Thoracic aorta (tissue), 2 donors: ENCODE results near the gene TNP1. TPM values are rescaled to one million over a fixed set of nuclear protein-coding genes. Genes with fewer than 3 reads are reported as not detected.

Source experiments
- ATAC-seq: fragments of 150-250 bp; one replicate; pipeline ENCODE4 v1.8.0; 2017; ENCODE audit warnings: low read depth; ENCODE audit not compliant: insufficient number of reproducible peaks, low FRiP score
- DNase-seq: peaks from one replicate; pipeline ENCODE4 v3.0.0-alpha.2; 2020; ENCODE audit warnings: low spot score
- H3K27ac ChIP-seq, 2 donors: fragments of 200-600 bp; sonication (generic); 1 replicate in 1 of 2; 2 replicates in 1 of 2; pipeline ENCODE4 v1.5.1; 2016; ENCODE audit warnings: mild to moderate bottlenecking in 2 of 2, moderate library complexity in 2 of 2
- H3K27me3 ChIP-seq: fragments of 200-600 bp; sonication (generic); replicated peaks from 2 replicates; pipeline ENCODE4 v1.6.0; 2016; ENCODE audit warnings: mild to moderate bottlenecking; ENCODE audit not compliant: insufficient read depth
- H3K36me3 ChIP-seq: fragments of 200-600 bp; sonication (generic); one replicate; pipeline ENCODE4 v1.5.1; 2016
- H3K4me1 ChIP-seq, 2 donors: fragments of 200-600 bp; sonication (generic); 1 replicate in 1 of 2; 2 replicates in 1 of 2; pipeline versions ENCODE4 v1.5.1 to v1.6.0; 2016; ENCODE audit warnings: low read depth in 2 of 2, mild to moderate bottlenecking in 1 of 2; ENCODE audit not compliant: control insufficient read depth in 1 of 2
- H3K4me3 ChIP-seq: fragments of 200-600 bp; sonication (generic); 2 replicates; pipeline ENCODE4 v1.5.1; 2016; ENCODE audit warnings: mild to moderate bottlenecking
- H3K9me3 ChIP-seq: fragments of 200-600 bp; sonication (generic); 2 replicates; pipeline ENCODE4 v1.5.1; 2016
- total RNA-seq, 2 donors: library from RNA; depleted of rRNA; stranded (reverse); fragments of >200 nt; gene quantifications; one replicate each; pipeline versions ENCODE4 v1.1.0 to v1.2.3, GENCODE V29; 2016
- TF ChIP-seq, protein P1 (sequence below): fragments of 200-600 bp; sonication (generic); IDR thresholded peaks from one replicate; pipeline ENCODE4 v1.5.1; 2019; ENCODE audit warnings: antibody characterized with exemption

Gene TNP1
- total RNA-seq, 2 donors from 2014 or later, result not detected

DNA sequence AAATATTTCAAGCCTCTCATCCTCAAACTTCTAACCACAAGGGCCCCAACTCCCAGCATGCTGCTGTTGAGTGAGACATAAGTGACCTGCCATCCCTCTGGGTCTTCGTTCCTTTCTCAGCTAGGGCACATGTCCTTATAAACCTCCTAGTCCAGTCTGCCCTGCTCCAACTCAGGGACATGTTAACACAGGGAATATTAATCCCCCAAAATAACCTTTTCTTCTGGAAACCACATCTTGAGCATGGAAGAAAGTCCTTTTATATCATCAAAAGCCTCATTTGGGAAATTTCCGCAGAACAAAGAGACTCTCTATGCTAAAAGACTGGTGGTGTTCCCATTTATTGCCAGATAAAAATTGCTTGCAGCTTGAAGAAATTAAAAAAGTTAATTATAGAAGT is 14.4 kb downstream of the TNP1 start:
- no peaks in the 10 kb centered on the region for H3K27me3 ChIP-seq

DNA sequence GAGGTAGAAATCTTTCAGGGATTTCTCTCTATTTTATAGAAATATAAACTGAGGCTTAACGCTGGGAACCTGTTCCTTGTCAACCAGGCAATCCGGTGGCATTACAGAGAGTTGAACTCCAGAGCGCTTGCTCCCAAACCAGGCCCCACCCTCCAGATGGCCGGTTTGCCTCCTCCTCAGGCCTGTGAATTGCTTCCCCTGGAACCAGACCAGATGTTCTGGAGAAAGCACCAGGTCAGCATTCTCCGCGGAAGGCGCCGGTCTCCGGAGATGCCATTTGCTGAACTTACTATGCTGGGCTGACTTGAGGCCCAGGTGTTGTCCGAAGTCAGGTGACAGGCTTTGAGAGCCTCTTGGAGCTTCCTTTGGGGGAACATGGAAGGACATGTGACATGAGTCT is 17.2 kb downstream of the TNP1 start:
- Histone ChIP-seq H3K9me3 (no peaks in the 10 kb centered on the region), H3K4me1 (peaks cover 5 to 17% of the 10 kb centered on the region in 2 donors), H3K27me3 (no peaks in the 10 kb centered on the region), H3K36me3 (no peaks in the 10 kb centered on the region), H3K27ac (no peak overlapping the region), H3K4me3 (no peak overlapping the region)
- TF ChIP-seq, protein P1, sequence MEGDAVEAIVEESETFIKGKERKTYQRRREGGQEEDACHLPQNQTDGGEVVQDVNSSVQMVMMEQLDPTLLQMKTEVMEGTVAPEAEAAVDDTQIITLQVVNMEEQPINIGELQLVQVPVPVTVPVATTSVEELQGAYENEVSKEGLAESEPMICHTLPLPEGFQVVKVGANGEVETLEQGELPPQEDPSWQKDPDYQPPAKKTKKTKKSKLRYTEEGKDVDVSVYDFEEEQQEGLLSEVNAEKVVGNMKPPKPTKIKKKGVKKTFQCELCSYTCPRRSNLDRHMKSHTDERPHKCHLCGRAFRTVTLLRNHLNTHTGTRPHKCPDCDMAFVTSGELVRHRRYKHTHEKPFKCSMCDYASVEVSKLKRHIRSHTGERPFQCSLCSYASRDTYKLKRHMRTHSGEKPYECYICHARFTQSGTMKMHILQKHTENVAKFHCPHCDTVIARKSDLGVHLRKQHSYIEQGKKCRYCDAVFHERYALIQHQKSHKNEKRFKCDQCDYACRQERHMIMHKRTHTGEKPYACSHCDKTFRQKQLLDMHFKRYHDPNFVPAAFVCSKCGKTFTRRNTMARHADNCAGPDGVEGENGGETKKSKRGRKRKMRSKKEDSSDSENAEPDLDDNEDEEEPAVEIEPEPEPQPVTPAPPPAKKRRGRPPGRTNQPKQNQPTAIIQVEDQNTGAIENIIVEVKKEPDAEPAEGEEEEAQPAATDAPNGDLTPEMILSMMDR, result no peak
- ATAC-seq, result no peak
- DNase-seq, result no peak

More for the DNA sequence above, 14.4 kb downstream of the TNP1 start:
- Histone ChIP-seq H3K27ac (no peak overlapping the region), H3K9me3 (no peaks in the 10 kb centered on the region), H3K4me3 (no peak overlapping the region), H3K36me3 (no peaks in the 10 kb centered on the region), H3K4me1 (no peaks in the 10 kb centered on the region)
- DNase-seq, result no peak
- TF ChIP-seq, protein P1, result no peak
- no peak for ATAC-seq

DNA sequence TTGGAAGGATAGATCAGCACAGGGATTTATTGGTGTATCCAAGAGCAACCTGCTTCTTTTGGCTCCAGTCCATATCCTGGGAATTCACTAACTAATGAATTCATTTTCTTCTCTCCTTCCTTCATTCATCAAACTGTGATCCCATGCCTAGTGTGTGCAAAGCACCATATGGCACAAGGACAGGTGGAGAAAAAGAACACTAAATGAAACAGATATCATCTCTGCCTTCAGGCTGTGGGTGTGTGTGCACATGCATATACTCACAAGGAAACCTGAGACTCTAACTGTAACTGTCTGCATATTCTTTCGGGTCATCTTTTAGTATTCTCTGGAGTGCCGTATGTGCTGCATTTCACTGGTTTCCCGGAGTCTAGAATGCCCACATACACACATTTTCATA is 20.2 kb downstream of the TNP1 start:
- TF ChIP-seq, protein P1, result no peak
- Histone ChIP-seq H3K9me3 (no peaks in the 10 kb centered on the region), H3K4me1 (peaks cover 5 to 22% of the 10 kb centered on the region in 2 donors), H3K36me3 (no peaks in the 10 kb centered on the region), H3K27ac (no peak overlapping the region), H3K27me3 (no peaks in the 10 kb centered on the region), H3K4me3 (no peak overlapping the region)
- no peak for DNase-seq
- ATAC-seq, result no peak

DNA sequence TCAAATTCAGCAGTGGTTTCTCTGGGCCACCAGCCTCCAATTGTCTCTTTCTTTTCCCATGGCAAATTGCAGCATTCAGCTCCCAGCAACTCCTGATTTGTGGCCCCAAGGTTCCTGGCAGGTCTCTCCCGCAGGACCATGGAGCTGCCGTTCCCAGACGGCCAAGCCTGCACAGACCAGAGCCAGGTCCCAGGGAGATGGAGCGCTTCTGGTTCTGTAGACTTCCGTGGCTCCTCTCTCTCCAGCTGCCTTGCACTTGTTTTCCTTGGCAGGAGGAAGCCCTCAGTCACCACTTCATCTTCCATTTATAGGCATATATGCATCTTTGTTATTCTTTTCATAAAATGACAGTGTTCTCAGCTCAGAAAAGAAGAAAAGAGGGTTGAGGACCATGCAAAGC is 21.7 kb downstream of the TNP1 start:
- ATAC-seq (peak; percentile 48), DNase-seq (no peak)
- Histone ChIP-seq H3K9me3 (no peaks in the 10 kb centered on the region), H3K36me3 (no peaks in the 10 kb centered on the region), H3K27me3 (no peaks in the 10 kb centered on the region), H3K4me1 (peaks cover 5 to 24% of the 10 kb centered on the region in 2 donors), H3K27ac (peak overlapping the region; percentile 29 to 61), H3K4me3 (no peak overlapping the region)
- TF ChIP-seq, protein P1, result no peak

DNA sequence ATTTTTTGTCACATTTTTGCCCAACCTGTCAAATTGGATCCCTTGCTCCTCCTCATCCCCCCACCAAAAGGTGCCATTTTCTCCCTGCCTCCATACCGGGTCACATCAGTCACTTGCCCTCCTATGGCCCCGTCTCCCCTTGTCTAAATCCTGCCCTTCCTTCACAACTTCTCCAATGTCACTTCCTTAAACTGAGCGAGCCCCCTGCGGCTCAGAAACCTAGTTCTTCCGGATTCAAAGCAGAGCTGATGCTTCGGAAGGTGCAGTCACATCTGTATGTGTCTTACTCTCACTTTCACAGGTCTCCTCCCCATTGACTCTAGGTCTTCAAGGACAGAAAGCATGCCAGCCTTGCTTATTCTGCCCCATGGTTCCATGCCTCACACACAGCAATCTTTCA is 22.1 kb downstream of the TNP1 start:
- H3K27me3 ChIP-seq, result no peaks in the 10 kb centered on the region
- DNase-seq (no peak), ATAC-seq (no peak)
- H3K4me1 ChIP-seq, result peaks cover 6 to 28% of the 10 kb centered on the region in 2 donors
- no peak overlapping the region for H3K4me3 ChIP-seq
- H3K9me3 ChIP-seq, result no peaks in the 10 kb centered on the region
- no peaks in the 10 kb centered on the region for H3K36me3 ChIP-seq
- peak overlapping the region; percentile 29 to 61 for H3K27ac ChIP-seq
- TF ChIP-seq, protein P1, result no peak
